ENCODE measurements around the gene USP6NL. TPM values are rescaled to one million over a fixed set of nuclear protein-coding genes. Genes with fewer than 3 reads are reported as not detected.

USP6NL gene
- total and polyA plus RNA-seq, 2 of the 13 experiments (the other 11 are each of a cell fraction or from before 2014, with no cell fraction given), result 10.5 to 22.9 TPM

GRCh38 chr10:11449761-11450160, 161.7 kb downstream of the USP6NL start:
- TF ChIP-seq HNF4G (IDR thresholded peaks at IDR 0.05; ENCODE audit: borderline replicate concordance, low read depth, low read length) (no peak), HNF4G (CRISPR knock-in tag; IDR thresholded peaks at IDR 0.05; ENCODE audit: borderline replicate concordance, low read depth) (no peak), ARNT2 (CRISPR knock-in tag; IDR thresholded peaks at IDR 0.05; ENCODE audit: low read depth) (no peak), MXD4 (CRISPR knock-in tag; IDR thresholded peaks at IDR 0.05) (no peak)
- no peak for FAIRE-seq

GRCh38 chr10:11448545-11449244, 162.8 kb downstream of the USP6NL start:
- CTCF ChIA-PET (ENCODE audit: low intra/inter-chr PET ratio, low total read pairs), result no interaction called here
- TF ChIP-seq RAD51 (IDR thresholded peaks at IDR 0.05; ENCODE audit: borderline replicate concordance), result no peak
- no peak for TF ChIP-seq ZNF576 (CRISPR knock-in tag; IDR thresholded peaks at IDR 0.05)
- TF ChIP-seq ZBTB34 (CRISPR knock-in tag; IDR thresholded peaks at IDR 0.05), result no peak
- no peak for TF ChIP-seq TEAD2 (CRISPR knock-in tag; IDR thresholded peaks at IDR 0.05)
- TF ChIP-seq FLYWCH1 (CRISPR knock-in tag; IDR thresholded peaks at IDR 0.05), result no peak
- TF ChIP-seq BORCS8-MEF2B (CRISPR knock-in tag; IDR thresholded peaks at IDR 0.05), result no peak
- TF ChIP-seq ZNF260 (CRISPR knock-in tag; IDR thresholded peaks at IDR 0.05; ENCODE audit: borderline replicate concordance, low read depth), result no peak
- TF ChIP-seq ZBTB2 (CRISPR knock-in tag; IDR thresholded peaks at IDR 0.05; ENCODE audit: low read depth), result no peak
- TF ChIP-seq PLSCR1 (CRISPR knock-in tag; IDR thresholded peaks at IDR 0.05; ENCODE audit: borderline replicate concordance), result no peak
- no peak for TF ChIP-seq IRF2 (CRISPR knock-in tag; IDR thresholded peaks at IDR 0.05)
- TF ChIP-seq HIVEP1 (CRISPR knock-in tag; IDR thresholded peaks at IDR 0.05), result no peak

More at GRCh38 chr10:11449761-11450160, 161.7 kb downstream of the USP6NL start:
- CTCF ChIA-PET (ENCODE audit: low intra/inter-chr PET ratio, low total read pairs), result no interaction called here
- BruUV-seq (replicated peaks), result no TSS peak
- no peaks in the 10 kb centered on the region for H3K79me2 ChIP-seq (ENCODE audit: insufficient read depth, low read length)
- H3K4me2 ChIP-seq (ENCODE audit: low read depth, low read length), result no peak overlapping the region
- peaks cover 3 to 42% of the 10 kb centered on the region in 2 experiments for H3K27me3 ChIP-seq (ENCODE audit: control insufficient read depth in 1 of 2, insufficient read depth in 2 of 2, low read length in 2 of 2)
- no peak overlapping the region for H2AFZ ChIP-seq (ENCODE audit: low read length)
- ATAC-seq (no peak), DNase-seq (ENCODE audit: low spot score) (no peak)
- no peaks in the 10 kb centered on the region for H4K20me1 ChIP-seq (ENCODE audit: insufficient read depth, low read length)
- intact Hi-C loops (cut with micrococcal nuclease; ENCODE audit: unreplicated experiment) (no loop called here), in situ Hi-C loops (cut with HindIII; ENCODE audit: extremely low pct_ligation_motif_present, low pct_unique_long_range_greater_than_20kb) (no loop called here)
- 47% methylated on average over 8 of the region's 8 CpGs for WGBS (ENCODE audit: low lambda C conversion rate)
- no peak overlapping the region for H3K4me3 ChIP-seq (replicated peaks in 1 of 3; ENCODE audit: insufficient read depth in 1 of 3, low read depth in 2 of 3, low read length in 3 of 3)
- H3K9me3 ChIP-seq (ENCODE audit: low read length), result no peaks in the 10 kb centered on the region
- H3K9ac ChIP-seq (ENCODE audit: insufficient read depth, low read depth, low read length), result no peak overlapping the region
- no peaks in the 10 kb centered on the region for H3K36me3 ChIP-seq (replicated peaks in 1 of 2; ENCODE audit: control insufficient read depth in 1 of 2, insufficient read depth in 2 of 2, low read length in 2 of 2)
- no peak overlapping the region for H3K27ac ChIP-seq (ENCODE audit: extremely low read length, insufficient read depth, low read length)
- no peaks in the 10 kb centered on the region for H3K4me1 ChIP-seq (ENCODE audit: insufficient read depth, low read length)
- POLR2A ChIA-PET, result no interaction called here

More at GRCh38 chr10:11448545-11449244, 162.8 kb downstream of the USP6NL start:
- H3K9ac ChIP-seq (ENCODE audit: insufficient read depth, low read depth, low read length), result no peak overlapping the region
- intact Hi-C loops (cut with micrococcal nuclease; ENCODE audit: unreplicated experiment) (no loop called here), in situ Hi-C loops (cut with HindIII; ENCODE audit: extremely low pct_ligation_motif_present, low pct_unique_long_range_greater_than_20kb) (no loop called here)
- H3K27me3 ChIP-seq (ENCODE audit: control insufficient read depth in 1 of 2, insufficient read depth in 2 of 2, low read length in 2 of 2), result peaks cover 3 to 42% of the 10 kb centered on the region in 2 experiments
- ATAC-seq (peak; percentile 9; the same call in 2 of the 3 replicates), FAIRE-seq (no peak), DNase-seq (ENCODE audit: low spot score) (no peak)
- WGBS (ENCODE audit: low lambda C conversion rate), result 6% methylated on average over 12 of the region's 12 CpGs
- no peaks in the 10 kb centered on the region for H3K36me3 ChIP-seq (replicated peaks in 1 of 2; ENCODE audit: control insufficient read depth in 1 of 2, insufficient read depth in 2 of 2, low read length in 2 of 2)
- POLR2A ChIA-PET, result no interaction called here
- H3K27ac ChIP-seq (ENCODE audit: extremely low read length, insufficient read depth, low read length), result no peak overlapping the region
- BruUV-seq (replicated peaks), result no TSS peak
- H3K4me3 ChIP-seq (replicated peaks in 1 of 3; ENCODE audit: insufficient read depth in 1 of 3, low read depth in 2 of 3, low read length in 3 of 3), result no peak overlapping the region
- H3K4me1 ChIP-seq (ENCODE audit: insufficient read depth, low read length), result no peaks in the 10 kb centered on the region
- H2AFZ ChIP-seq (ENCODE audit: low read length), result no peak overlapping the region
- no peak overlapping the region for H3K4me2 ChIP-seq (ENCODE audit: low read depth, low read length)
- H3K9me3 ChIP-seq (ENCODE audit: low read length), result no peaks in the 10 kb centered on the region
- H3K79me2 ChIP-seq (ENCODE audit: insufficient read depth, low read length), result no peaks in the 10 kb centered on the region
- no peaks in the 10 kb centered on the region for H4K20me1 ChIP-seq (ENCODE audit: insufficient read depth, low read length)

Data from HepG2 (cell line).